Suprapubic skin (tissue), 3 donors: ENCODE data around the gene NEK10.
"Not testable (repeated sequence)": the region's sequence is repeated elsewhere in the genome, so short reads cannot be mapped to it uniquely, and the experiment has no call there.

Experiments used
- POLR2AphosphoS5 ChIP-seq, 3 donors: sonication (generic); formaldehyde crosslinking; IDR thresholded peaks; one replicate each; pipeline ENCODE4 v1.6.1; 2017; ENCODE audit warnings: antibody characterized with exemption in 3 of 3
- TF ChIP-seq, protein P1 (sequence below), 2 donors: fragments of 200-600 bp in 1 of 2; fragments of 450-650 bp in 1 of 2; sonication (generic) in 1 of 2; IDR thresholded peaks; one replicate each; pipeline ENCODE4 v1.5.1; 2016 to 2019; ENCODE audit warnings: antibody characterized with exemption in 2 of 2, mild to moderate bottlenecking in 1 of 2, moderate library complexity in 1 of 2

DNA sequence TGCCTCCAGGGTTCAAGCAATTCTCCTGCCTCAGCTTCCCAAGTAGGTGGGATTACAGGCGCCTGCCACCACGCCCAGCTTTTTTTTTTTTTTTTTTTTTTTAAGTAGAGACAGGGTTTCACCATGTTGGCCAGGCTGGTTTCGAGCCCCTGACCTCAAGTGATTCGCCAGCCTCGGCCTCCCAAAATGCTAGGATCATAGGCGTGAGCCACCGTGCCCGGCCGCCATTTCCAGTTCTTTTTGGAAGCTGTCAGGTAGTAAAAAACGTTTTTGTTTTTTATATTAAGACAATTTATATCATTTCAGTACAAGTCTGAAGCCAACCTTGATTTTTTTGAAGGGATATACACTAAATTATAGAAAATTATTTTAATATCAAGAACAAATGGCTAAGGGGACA lies 82.7 kb downstream of the NEK10 start:
- TF ChIP-seq, protein P1, sequence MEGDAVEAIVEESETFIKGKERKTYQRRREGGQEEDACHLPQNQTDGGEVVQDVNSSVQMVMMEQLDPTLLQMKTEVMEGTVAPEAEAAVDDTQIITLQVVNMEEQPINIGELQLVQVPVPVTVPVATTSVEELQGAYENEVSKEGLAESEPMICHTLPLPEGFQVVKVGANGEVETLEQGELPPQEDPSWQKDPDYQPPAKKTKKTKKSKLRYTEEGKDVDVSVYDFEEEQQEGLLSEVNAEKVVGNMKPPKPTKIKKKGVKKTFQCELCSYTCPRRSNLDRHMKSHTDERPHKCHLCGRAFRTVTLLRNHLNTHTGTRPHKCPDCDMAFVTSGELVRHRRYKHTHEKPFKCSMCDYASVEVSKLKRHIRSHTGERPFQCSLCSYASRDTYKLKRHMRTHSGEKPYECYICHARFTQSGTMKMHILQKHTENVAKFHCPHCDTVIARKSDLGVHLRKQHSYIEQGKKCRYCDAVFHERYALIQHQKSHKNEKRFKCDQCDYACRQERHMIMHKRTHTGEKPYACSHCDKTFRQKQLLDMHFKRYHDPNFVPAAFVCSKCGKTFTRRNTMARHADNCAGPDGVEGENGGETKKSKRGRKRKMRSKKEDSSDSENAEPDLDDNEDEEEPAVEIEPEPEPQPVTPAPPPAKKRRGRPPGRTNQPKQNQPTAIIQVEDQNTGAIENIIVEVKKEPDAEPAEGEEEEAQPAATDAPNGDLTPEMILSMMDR (IDR thresholded peaks at IDR 0.05), result not testable (repeated sequence)
- TF ChIP-seq POLR2AphosphoS5 (IDR thresholded peaks at IDR 0.05), result not testable (repeated sequence)
